GM21717 (cell line): ENCODE results near the gene B3GNT7.
"Not testable (repeated sequence)": the region's sequence is repeated elsewhere in the genome, so short reads cannot be mapped to it uniquely, and the experiment has no call there.

Experiments used
- ATAC-seq: cut with Tn5 transposase; IDR thresholded peaks from one replicate; pipeline ENCODE4 v1.9.1; 2021; ENCODE audit warnings: mild to moderate bottlenecking, moderate library complexity; ENCODE audit not compliant: unreplicated experiment

Gene B3GNT7

DNA sequence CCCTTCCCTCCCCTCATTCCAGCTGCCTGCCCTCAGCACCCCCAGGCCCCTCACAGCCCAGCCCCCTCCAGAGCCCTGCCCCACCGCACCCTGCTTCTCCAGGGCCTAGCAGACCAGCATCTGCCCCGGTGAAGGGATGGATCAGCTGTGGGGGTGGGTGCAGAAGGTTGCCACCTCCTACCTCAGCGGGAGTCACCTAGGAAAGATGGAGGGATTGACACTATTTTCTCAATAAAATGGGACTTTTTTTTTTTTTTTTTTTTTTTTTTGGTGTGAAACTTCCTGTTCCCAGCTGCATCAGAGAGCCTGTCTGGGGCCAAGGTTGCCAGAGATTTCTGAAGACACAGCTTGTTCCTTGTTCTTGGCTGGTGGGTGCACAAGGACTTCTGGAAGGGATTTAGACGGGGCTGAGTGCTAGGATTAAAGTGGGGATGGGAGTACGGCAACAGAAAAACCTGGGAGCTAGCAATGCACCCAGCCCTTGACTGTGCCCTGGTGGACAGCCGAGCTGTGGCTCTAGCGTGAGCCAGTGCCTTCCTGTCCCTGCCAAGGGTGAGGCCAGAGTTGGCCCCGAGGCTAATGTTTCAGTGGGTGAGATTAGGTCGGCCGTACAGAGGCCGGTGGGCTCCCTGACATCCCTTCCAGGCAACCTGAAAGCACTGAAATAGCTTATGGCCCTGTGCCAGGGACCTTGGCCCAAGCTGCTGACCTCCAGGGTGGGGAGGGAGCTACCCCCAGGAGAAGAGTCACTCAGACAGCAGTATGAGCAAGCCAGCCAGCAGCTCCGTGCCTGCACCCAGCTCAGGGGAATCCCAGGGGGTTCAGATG lies 4.6 kb downstream of the B3GNT7 start:
- ATAC-seq, result no peak

DNA sequence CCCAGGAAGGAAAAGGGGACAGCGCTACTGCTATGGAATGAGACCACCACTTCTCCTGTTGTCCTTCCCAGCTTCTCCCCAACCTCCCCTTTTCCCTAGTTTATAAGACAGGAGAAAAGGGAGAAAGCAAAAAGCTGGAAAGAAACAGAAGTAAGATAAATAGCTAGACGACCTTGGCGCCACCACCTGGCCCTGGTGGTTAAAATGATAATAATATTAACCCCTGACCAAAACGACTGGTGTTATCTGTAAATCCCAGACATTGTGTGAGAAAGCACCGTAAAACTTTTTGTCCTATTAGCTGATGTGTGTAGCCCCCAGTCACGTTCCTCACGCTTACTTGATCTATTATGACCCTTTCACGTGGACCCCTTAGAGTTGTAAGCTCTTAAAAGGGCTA lies 5.2 kb downstream of the B3GNT7 start:
- not testable (repeated sequence) for ATAC-seq

DNA sequence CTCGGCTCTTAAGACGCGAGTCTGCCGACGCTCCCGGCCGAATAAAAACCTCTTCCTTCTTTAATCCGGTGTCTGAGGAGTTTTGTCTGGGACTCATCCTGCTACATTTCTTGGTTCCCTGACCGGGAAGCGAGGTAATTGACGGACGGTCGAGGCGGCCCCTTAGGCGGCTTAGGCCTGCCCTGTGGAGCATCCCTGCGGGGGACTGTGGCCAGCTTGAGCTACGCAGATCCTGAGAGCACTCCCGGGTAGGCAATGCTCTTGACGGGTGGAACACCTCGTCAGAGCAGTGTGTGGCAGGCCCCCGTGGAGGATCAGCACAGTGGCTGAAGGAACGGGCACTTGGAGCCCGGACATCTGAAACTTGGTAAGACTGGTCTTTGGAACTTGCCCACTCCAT lies 5.6 kb downstream of the B3GNT7 start:
- not testable (repeated sequence) for ATAC-seq

DNA sequence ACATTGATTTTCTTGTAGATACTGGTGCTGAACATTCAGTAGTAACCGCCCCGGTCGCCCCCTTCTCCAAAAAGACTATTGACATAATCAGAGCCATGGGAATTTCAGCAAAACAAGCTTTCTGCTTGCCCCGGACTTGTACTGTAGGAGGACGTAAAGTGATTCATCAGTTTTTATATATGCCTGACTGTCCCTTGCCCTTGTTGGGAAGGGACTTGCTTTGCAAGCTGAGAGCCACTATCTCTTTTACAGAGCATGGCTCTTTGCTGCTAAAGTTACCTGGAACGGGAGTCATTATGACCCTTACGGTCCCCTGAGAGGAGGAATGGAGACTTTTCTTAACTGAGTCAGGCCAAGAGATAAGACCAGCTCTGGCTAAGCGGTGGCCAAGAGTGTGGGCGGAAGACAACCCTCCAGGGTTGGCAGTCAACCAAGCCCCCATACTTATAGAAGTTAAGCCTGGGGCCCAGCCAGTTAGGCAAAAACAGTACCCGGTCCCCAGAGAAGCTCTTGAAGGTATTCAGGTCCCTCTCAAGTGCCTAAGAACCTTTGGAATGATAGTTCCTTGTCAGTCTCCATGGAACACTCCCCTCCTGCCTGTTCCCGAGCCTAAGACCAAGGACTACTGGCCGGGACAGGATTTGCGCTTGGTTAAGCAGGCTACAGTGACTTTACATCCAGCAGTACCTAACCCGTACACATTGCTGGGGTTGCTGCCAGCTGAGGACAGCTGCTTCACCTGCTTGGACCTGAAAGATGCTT lies 8.1 kb downstream of the B3GNT7 start:
- ATAC-seq, result not testable (repeated sequence)

DNA sequence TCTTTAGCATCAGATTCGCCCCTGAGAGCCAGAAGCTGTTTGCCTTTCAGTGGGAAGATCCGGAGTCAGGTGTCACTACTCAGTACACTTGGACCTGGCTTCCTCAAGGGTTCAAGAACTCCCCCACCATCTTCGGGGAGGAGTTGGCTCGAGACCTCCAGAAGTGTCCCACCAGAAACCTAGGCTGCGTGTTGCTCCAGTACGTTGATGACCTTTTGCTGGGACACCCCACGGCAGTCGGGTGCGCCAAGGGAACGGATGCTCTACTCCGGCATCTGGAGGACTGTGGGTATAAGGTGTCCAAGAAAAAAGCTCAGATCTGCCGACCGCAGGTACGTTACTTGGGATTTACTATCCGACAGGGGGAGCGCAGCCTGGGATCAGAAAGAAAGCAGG lies 8.7 kb downstream of the B3GNT7 start:
- not testable (repeated sequence) for ATAC-seq

DNA sequence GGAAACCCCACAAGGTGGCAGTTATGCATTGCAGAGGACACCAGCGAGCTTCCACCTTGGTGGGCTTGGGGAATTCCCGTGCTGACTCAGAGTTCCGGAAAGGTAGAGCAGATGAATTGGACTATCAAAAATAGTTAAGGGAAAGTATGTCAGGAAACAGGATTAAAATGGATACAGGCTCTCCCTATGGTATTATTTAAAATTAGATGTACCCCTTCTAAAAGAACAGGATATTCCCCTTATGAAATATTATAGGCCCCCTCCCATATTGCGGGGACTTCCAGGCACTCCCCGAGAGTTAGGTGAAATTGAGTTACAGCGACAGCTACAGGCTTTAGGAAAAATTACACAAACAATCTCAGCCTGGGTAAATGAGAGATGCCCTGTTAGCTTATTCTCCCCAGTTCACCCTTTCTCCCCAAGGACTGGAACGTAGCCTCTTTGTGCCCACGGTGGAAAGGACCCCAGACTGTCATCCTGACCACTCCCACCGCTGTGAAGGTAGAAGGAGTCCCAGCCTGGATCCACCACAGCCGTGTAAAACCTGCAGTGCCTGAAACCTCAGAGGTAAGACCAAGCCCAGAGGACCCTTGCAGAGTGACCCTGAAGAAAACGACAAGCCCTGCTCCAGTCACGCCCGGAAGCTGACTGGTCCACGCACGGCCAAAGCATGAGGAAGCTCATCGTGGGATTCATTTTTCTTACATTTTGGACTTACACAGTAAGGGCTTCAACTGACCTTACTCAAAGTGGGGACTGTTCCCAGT lies 10.3 kb downstream of the B3GNT7 start:
- ATAC-seq, result not testable (repeated sequence)

DNA sequence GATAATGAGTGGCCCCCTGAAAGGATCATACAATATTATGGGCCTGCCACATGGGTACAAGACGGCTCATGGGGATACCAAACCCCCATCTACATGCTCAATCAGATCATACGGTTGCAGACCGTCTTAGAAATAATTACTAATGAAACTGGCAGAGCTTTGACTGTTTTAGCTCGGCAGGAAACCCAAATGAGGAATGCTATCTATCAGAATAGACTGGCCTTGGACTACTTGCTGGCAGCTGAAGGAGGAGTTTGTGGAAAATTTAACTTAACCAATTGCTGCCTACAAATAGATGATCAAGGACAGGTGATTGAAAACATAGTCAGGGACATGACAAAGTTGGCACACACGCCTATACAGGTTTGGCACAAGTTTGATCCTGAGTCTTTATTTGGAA lies 12.2 kb downstream of the B3GNT7 start:
- ATAC-seq, result not testable (repeated sequence)

DNA sequence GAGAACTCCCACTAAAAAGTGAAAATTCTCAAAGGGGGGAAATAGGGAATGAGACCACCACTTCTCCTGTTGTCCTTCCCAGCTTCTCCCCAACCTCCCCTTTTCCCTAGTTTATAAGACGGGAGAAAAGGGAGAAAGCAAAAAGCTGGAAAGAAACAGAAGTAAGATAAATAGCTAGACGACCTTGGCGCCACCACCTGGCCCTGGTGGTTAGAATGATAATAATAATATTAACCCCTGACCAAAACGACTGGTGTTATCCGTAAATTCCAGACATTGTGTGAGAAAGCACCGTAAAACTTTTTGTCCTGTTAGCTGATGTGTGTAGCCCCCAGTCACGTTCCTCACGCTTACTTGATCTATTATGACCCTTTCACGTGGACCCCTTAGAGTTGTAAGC lies 12.8 kb downstream of the B3GNT7 start:
- ATAC-seq, result not testable (repeated sequence)

DNA sequence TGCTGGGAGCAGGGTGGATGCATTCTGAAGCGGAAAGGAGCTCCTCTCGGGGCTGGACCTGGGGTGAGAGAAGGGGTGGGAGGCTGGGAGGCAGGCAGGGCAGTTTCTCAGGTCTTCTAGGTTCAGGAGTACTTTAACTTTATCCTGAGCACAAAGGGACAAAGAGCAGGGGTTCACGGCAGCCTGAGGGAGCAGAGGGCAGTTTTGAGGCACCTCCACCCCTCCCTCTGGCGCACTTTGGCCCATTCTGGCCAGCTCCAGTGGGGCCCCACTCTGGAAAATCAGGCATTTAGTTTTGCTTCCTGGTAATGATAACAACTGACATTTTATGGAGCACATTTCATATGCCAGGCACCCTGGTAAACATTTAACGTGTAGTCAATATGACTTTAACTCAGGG lies 14.3 kb downstream of the B3GNT7 start:
- no peak for ATAC-seq

DNA sequence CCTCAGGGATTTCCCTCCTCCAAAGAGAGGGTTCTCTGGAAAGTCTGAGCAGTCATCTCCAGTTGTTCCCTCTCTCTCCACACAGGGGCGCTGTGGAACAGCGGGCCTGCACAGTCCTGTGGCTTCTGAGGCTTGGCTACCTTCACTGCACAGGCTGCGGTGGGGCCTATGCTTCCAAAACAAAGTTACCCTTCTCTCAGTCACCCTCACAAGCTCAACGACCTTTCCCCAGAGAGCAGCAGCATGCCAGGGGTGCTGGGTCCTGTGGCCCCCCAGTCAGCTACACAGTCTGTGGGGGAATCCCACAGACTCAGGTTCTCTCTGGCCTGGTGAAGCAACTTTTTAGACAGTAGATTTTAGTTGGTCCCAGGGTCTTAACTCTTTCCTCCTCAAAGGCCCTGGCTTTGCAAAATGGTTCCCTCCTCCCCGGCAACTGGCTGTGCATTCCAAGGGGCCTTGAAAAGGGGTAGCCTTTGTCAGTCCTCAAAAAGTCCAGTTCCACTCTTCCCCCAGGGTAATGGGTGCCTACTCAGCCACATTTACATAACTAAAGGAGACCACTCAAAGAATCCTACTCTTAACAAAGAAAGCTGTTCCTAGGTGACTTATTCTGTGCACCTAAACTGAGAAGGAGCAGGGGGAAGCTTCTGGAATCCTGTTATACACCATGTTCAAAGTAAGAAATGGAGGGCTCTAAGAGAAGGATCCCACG lies 14.9 kb downstream of the B3GNT7 start:
- no peak for ATAC-seq

DNA sequence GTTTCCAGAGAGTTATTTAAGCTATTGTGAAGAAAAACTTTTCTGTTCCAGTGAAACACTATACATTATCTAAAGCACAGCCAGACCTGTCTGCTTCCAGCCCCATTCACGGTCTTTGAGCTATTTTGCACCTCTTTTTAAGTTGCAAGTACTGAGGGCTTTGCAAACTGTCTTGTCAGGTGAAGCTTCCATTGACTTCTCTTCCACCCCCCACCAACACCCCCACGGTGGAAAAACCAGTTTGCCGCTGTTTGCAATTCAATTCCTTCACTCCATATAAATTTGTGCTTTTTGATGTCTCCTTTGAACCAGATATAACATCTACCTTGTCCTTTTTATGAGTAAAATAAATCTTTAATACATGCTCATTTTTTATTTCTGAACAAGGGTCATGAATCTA lies 15.7 kb downstream of the B3GNT7 start:
- ATAC-seq, result no peak

DNA sequence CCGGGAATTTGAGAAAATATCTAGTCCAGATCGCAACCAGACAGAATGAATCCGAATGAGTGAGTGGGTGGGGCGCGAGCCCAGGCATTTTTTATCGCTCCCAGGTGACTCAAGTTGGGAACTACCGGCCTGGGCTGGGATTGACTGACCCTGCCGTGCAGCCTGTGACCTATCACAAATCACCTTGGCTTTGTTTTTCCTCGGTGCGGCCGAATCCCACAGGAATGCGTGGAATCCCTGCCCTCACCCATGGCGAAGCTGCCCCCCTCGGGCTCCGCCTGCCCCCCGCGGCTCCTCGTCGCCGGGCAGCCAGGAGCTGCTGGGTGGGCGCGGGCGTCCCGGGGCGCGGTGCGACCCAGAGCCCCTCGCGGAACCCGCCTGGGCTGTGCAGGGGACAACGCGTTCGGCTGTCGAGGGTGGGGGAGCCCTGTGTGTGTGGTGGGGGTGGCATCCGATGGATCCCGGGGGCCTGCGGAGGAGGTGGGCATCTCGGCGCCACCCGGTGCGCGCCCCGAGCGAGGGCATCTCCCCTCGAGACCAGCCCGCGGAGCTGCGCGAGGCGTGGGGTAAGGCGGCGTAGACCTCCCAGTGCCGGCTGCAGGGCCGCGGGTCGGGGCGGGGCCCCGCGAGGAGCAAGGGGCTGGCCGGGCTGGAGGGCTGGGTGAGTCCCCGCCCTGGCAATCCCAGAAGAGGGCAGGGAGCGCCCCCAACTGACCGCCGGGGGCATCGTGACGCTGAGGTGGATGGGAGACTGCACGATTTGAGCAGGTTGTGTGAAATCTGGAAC lies 16.5 kb downstream of the B3GNT7 start:
- peak; percentile 93 for ATAC-seq

DNA sequence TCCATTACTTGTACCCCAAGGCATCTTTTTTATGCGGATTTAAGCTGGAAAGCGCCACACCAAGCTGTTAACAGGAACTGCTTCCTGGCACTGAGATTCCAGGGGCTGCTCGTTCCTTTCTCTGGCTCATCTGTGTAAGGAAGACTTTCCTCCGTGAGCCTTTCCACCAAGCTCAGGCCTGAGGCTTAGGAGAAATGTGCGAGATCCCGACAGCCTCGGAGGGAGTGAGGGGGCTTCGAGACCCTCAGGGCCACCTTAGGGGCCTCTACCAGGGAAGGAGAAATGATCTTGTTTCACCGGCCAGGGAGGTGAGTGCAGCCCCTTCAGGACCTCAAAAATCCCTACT lies 17.1 kb downstream of the B3GNT7 start:
- ATAC-seq, result peak; percentile 3

DNA sequence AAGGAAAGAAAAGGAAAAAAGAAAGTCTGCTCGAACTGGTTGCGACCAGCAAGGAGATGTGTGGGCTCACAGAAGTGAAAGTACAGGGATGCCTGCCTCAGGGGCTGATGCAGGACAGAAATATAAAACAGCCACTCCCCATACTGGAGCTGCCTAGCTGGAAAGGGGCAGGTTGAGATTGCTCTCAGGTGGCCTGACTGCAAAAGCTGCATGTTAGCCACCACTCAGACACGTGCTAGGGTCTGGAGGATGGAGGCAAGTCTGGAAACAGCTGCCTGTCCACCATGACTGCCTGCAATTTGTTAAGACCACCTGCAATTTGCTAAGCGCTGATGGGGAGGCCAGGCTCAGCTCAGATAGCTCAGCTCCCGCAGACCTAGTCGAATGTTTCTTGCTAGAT lies 17.9 kb downstream of the B3GNT7 start:
- ATAC-seq, result no peak

DNA sequence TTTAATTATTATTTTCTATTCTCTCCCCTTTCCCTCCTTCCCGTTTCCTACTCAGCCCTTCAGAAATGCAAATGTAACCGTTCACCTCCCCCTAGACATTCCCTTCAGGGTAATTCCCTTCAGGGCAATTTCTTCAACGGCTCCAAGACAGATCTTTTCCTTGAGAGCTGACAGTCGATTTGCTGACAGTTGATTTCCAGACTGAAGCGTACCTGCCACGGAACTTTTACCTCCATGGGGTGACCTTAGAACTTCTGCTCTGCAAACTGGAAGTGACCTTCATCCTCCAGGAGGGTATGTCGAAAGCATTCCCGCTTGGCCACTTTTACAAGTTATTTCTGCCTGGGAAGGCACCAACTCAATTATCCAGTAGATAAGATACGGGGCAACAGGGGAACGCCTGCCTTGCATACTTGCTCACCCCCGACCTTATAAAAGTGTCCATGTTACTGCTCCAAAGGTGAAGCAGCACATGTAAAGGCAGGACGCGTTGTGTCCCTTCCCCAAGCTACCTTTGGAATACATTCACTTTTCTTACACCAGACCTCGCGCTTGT lies 18.5 kb downstream of the B3GNT7 start:
- no peak for ATAC-seq

DNA sequence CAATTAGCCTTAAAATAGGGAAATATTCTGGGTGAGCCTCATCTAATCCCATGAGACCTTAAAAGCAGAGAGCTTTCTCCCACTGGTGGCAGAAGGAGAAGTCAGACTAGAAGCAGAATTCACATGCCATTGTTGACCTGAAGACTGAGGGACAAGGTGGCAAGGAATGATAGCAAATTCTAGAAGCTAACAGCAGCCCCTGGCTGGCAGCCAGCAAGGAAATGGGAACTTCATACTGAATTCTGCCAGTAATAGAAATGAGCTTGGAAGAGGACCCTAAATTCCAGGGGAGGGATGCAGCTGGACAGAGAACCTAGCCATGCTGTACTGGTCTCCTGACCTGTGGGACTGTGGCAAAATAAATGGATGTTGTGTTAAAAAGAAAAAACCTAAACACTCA lies 19.5 kb downstream of the B3GNT7 start:
- no peak for ATAC-seq

DNA sequence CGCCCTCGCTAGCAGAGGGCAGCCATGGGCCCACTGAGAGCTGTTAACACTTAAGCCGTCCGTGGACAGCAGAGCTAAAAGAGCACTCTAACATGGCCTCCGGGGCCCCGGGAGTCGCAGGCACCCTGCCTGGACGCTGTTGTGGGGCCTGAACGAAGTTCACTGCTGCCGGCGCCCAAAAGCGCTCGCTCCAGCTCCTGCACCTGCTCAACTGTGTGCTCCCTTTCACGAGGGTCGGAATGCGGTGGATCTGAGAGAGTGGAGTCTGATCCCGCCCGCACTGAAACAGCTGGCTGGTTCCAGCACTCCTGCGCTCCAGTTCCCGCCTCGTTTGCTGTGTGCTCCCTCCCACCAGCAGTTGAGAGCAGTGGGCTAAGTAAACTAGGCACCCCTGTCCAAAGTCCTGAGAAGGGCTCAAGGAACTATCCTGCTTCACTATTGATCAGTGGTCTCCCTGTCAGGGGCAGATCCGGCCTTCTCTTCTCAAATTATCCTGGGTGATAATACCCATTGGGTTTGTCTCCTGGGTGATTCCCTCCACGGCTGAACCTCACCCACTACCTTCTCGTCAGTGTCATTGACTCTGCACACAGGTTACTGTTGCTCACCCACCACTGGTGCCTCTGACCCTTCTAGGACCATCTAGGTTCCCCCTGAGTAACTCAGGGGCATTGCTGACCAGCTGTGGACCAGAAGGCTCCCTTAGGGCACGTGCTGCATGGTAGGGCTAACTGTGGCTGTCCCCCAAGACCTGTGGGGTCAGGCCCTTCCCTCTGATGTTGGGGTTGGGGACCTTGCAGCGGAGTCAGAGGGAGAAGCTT lies 23.5 kb downstream of the B3GNT7 start:
- no peak for ATAC-seq

DNA sequence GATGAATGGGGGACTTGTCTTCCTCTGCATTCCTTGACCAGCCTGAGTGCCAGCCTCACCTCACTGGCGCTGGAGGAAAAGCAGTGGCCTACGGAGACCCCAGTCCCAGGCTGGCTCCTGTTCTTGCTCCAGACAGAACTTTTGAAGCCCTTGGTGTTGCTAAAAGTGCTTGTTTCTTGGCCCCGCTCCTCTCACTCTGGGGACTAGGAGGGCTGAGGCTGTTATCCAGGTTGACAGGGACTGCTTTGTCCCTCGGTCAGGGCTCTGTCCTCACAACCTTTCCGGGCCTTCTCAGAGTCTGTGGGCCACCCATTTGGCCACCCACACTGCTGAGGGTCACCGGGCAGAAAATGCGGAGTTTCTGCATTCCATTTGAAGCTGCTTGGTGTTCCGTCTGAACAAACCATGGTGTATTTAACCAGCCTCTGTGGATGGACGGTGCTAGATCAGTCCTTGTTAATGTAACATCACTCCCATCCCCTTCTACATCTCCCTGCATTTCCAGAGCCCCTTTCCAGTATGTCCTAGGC lies 25.6 kb downstream of the B3GNT7 start:
- no peak for ATAC-seq

DNA sequence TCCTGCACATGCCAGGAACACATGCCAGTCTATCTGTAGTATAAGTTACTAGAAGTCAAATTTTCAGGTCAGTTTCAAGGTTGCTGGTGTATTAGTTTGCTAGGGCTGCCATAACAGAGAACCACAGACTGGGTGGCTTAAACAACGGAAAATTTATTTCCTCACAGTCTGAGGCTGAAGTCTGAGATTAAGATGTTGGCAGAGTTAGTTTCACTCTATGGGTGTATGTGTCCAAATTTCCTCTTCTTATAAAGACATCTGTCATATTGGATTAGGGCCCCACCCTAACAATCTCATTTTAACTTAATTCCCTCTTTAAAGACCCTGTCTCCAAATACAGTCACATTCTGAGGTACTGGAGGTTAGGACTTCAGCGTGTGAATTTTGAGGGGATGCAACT lies 26.5 kb downstream of the B3GNT7 start:
- no peak for ATAC-seq
